ENCODE measurements around the gene VIPR2.

The VIPR2 gene

DNA sequence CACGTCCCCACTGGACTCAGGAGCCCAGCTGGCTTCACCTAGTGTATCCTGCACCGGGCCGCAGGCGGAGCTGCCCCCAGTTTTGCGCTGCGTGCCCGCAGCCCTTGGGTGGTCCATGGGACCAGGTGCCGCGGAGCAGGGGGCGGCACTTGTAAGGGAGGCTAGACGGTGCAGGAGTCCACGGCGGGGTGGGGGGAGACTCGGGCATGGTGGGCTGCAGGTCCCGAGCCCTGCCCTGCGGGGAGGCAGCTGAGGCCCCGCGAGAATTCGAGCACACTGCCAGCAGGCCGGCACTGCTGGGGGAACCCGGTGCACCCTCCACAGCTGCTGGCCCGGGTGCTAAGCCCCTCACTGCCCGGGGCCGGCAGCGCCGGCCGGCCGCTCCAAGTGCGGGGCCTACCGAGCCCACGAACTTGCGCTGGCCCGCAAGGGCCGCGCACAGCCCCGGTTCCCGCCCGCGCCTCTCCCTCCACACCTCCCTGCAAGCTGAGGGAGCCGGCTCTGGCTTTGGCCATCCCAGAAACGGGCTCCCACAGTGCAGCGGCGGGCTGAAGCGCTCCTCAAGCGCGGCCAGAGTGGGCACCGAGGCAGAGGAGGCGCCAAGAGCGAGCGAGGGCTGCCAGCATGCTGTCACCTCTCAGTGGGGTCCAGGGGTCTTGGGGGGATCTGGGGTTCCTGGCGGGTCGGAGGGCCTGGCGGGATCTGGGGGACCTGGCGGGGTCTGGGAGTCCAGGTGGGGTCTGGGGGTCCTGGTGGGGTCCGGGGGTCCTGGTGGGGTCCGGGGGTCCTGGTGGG, 81.4 kb downstream of the VIPR2 start:
- TF ChIP-seq, protein P1, sequence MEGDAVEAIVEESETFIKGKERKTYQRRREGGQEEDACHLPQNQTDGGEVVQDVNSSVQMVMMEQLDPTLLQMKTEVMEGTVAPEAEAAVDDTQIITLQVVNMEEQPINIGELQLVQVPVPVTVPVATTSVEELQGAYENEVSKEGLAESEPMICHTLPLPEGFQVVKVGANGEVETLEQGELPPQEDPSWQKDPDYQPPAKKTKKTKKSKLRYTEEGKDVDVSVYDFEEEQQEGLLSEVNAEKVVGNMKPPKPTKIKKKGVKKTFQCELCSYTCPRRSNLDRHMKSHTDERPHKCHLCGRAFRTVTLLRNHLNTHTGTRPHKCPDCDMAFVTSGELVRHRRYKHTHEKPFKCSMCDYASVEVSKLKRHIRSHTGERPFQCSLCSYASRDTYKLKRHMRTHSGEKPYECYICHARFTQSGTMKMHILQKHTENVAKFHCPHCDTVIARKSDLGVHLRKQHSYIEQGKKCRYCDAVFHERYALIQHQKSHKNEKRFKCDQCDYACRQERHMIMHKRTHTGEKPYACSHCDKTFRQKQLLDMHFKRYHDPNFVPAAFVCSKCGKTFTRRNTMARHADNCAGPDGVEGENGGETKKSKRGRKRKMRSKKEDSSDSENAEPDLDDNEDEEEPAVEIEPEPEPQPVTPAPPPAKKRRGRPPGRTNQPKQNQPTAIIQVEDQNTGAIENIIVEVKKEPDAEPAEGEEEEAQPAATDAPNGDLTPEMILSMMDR (IDR thresholded peaks at IDR 0.05; ENCODE audit: low read depth, low read length), result no peak
- DNase-seq (ENCODE audit: extremely low read depth, low read depth), result no peak

DNA sequence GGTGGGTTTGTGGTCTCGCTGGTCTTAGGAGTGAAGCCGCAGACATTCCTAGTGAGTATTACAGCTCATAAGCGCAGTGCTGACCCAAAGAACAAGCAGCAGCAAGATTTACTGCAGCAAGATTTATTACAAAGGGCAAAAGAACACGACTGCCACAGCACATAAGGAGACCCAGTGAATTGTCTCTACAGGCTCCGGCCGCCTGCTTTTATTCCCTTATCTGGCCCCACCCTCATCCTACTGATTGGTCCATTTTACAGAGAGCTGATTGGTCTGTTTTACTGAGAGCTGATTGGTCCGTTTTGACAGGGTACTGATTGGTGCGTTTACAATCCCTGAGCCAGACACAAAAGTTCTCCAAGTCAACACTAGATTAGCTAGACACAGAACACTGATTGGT, 82.1 kb downstream of the VIPR2 start:
- TF ChIP-seq, protein P1 (IDR thresholded peaks at IDR 0.05; ENCODE audit: low read depth, low read length), result no peak
- DNase-seq (ENCODE audit: extremely low read depth, low read depth), result no peak

DNA sequence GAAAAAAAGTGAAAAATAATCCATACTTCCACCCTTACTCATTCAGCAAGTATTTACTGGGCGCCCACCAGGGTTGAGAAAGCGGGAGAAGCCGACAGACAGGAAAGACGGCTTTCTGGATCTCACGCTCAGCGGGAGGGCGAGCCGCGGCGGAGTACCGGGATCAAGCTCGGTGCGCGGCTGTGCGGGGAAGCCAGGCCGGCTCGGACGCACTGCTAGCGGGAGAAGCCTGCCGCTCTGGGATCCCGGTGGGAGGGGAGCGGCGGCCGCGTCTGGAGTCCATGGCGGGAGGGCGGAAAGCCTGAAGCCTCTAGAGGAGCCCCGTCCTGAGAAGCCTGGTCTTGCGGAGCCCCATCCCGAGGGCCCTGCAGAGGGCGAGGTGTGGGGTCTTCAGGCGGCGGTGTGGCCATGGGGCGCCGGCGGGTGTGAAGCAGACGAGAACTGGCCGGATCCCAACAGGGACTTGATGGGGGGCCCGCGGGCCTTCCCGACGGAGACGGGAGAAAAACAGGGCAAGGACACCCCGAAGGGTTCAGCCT, 82.9 kb downstream of the VIPR2 start:
- TF ChIP-seq, protein P1 (IDR thresholded peaks at IDR 0.05; ENCODE audit: low read depth, low read length), result no peak
- no peak for DNase-seq (ENCODE audit: extremely low read depth, low read depth)

DNA sequence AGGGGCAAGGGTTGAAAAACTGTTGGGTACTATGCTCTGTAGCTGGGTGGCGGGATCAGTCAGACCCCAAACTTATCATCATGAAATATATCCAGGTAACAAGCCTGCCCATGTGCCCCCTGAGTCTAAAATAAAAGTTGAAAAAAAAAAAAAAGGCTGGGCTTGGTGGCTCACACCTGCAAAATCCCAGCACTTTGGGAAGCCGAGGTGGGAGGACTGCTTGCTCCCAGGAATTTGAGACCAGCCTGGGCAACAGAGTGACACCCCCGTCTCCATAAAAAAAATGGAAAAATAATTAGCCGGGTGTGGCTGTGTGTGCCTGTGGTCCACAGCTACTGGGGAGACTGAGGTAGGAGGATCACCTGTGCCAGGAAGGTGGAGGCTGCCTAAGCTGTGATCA, 83.5 kb downstream of the VIPR2 start:
- TF ChIP-seq, protein P1 (IDR thresholded peaks at IDR 0.05; ENCODE audit: low read depth, low read length), result no peak
- no peak for DNase-seq (ENCODE audit: extremely low read depth, low read depth)

DNA sequence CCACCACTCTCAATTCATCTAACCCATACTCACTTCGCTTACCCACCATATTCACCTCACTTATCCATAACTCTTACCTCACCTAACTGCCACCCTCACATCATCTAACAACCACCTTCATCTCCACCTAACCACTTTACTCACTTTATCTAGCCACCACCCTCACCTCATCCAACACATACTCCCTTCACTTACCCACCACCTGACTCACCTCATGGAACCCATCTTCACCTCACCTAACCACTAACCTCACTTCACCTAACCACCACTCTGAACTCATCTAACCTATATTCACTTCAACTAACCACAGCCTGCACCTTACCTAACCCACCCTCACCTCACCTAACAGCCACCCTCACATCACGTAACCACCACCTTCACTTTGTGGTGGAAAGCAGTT, 84.2 kb downstream of the VIPR2 start:
- no peak for DNase-seq (ENCODE audit: extremely low read depth, low read depth)
- TF ChIP-seq, protein P1 (IDR thresholded peaks at IDR 0.05; ENCODE audit: low read depth, low read length), result no peak

DNA sequence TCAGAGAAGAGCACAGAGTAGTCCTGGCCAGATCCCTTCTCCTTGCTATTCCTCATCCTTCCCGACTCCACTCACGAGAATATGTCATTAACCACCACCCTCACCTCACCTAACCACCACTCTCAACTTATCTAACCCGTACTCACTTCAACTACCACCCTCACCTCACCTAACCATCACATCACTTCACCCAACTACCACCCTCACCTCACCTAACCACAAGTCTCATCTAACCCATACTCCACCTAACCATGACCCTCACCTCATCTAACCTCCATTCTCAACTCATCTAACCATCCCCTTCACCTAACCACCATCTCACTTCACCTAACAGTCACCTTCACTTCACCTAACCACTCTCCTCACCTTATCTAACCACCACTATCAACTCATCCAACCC, 85.0 kb downstream of the VIPR2 start:
- TF ChIP-seq, protein P1 (IDR thresholded peaks at IDR 0.05; ENCODE audit: low read depth, low read length), result no peak
- no peak for DNase-seq (ENCODE audit: extremely low read depth, low read depth)

DNA sequence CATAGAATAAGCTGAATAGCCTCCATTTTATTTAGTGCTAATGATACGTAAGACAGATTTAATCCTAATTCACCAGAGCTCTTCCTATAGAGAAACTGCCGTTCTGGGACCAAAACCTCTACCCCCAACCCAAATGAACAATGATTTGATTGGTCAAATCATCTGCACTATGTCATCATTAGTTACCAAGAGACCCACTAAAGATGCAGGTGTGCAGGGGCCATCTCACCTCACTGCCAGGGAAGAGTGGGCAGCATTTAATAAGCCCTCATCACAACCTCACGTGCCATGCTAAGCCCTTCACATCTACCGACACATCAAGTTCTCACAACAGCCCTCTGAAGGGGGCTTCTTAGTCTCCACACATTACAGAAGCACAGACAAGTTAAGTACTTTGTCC, 87.0 kb downstream of the VIPR2 start:
- DNase-seq (ENCODE audit: extremely low read depth, low read depth), result no peak

More for the DNA sequence above, 87.0 kb downstream of the VIPR2 start:
- TF ChIP-seq, protein P1 (IDR thresholded peaks at IDR 0.05; ENCODE audit: low read depth, low read length), result no peak

Data from AG09319 (cell line).